Stimulated activated CD8-positive, alpha-beta memory T cell treated with anti-CD3 and anti-CD28 coated beads, Interleukin-15, amount 100 ng/mL, for 1 hour (primary cell): ENCODE measurements around the gene GPR61.

Experiments used
- DNase-seq: peaks from one replicate; pipeline ENCODE4 v3.0.0-alpha.2; 2020; ENCODE audit warnings: low read depth

Gene GPR61

DNA sequence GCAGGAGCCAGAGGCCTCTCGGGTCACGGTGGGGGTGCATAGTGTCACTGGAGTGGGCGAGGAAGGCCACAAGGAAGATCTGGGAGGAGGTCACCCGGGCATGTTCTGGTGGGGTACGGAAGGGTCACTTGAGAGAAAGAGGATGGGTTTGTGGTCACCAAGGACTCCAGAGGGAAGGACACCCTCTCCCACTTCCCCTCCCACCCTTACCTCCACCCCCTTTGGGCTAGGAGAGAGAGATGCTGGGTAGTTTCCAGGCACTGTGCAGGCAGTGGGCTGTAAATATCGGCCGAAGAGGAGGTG lies 30.8 kb upstream of the GPR61 start:
- no peak for DNase-seq

GRCh38 chr1:109509176-109510134 lies 30.2 kb upstream of the GPR61 start, which contains the start of gene AMIGO1:
AMIGO1 (minus strand) TSS chr1:109509727; CDS start chr1:109508912, 815 bp downstream.
- no peak for DNase-seq

GRCh38 chr1:109513110-109513710 lies 26.5 kb upstream of the GPR61 start:
- DNase-seq = no peak

- DNase-seq = no peak
These were observed 24.8 kb upstream of the GPR61 start for GRCh38 chr1:109514846-109515245.

DNA sequence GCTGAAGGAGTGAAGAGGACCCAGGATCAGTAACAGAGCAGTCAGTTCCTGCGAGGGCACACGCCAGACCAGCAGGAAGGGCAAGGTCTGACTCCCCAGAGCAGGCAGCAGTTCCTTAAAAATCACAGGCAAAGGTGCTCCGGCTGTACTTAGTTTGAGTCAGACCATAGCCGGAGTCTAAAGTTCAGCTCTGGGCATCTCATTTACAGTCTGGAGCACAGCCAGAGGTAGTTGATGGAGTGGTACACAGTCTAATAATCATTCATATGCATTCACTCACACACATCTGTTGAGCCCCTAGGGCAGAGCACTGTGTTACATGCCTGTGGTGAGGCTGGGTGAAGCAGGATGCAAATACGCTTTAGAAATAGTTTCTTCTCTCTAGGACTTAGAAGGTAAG lies 22.8 kb upstream of the GPR61 start:
- DNase-seq = no peak

DNA sequence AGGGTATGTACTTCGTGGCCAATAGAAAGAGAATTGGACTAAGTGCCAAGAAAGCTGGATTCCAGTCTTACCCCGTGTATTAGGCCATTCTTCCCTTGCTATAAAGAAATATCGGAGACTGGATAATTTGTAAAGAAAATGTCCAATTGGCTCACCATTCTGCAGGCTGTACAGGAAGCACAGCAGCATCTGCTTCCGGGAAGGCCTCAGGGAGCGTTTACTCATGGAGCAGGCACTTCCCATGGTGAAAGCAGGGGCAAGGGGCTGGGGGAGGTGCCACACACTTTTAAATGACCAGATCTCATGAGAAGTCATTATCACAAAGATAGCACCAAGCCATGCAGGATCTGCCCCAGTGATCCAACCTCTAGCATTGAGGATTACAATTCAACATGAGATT lies 22.3 kb upstream of the GPR61 start:
- DNase-seq = no peak

GRCh38 chr1:109521002-109521951 lies 18.4 kb upstream of the GPR61 start:
- DNase-seq = no peak

DNA sequence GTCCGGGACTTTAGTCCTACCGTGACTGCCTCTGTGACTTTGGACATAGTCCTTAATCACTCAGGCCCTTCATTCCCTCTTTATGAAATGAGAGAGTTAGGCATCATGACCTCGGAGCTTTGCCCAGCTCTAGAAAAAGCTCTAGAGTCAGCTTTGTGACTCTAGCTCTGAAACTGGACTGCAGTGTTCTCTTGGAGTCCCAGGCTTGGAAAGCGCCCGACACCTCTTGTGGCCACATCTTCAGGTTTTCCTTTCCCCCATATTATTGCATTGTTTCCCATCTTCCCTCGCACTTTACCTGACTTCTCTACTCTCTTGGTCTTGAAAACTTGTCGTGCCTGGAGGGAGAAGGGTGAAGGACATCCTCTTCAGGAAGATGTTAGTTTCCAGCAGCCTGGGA lies 17.6 kb upstream of the GPR61 start:
- no peak for DNase-seq

DNA sequence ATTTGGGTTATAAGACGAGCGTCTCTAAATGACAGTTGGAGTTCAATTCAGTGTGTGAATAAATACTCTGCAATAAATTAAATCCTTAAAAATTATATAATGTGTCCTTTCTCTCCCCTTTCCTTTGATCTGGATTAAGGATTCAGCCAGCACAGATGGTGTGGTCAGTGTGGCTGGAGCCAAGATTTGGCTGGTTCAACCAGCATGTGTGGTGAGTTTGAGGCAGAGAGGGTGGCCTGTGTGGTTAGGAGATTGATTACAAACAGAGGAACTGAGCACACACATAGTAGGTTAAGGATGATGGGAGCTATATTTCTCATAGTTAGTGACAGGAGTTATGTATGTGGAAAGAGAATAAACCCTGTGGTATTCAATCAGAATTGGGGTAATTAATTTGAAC lies 16.0 kb upstream of the GPR61 start:
- no peak for DNase-seq

- no peak for DNase-seq
These were observed 12.4 kb upstream of the GPR61 start for GRCh38 chr1:109527098-109527811.

DNA sequence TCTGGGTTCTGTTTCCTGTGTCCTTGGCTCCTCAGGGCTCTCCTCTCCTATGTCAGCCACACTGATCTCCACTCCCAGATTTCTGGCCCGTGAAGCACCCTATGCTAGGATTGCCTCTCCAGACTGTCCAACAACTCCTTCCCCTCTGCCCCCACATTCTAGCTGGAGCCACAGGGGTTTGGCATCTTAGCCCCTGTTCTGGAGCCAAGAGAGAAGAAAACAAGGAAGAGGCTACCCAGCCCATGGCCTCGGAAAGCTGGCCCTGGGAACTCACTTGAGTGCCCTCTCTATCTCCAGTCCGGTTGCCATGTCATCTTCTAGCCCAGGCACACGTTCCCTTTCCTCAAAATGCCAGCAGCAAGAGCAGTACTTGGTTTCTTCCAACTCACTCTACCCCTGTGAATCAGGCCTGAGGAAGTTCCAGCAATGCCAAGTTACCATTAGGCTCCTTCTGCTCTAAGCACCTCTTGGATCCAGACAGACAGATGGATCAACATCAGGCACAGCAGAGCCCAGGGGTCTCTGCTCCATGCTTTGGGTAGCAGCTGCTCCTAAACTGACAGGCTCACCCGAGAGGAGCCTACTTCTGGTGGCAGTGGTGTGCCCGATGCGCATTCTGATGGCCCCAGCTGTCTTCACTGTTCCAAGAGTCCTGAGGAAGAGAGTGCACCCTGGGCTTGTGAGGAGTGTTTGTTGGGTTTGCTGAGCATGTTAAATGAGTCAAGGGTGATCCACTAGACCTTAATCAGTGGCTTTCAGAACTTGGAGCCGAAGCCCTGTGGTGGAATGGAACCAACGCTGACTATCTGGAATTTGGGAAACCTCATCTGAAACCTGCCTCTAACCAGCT lies 11.6 kb upstream of the GPR61 start:
- no peak for DNase-seq

DNA sequence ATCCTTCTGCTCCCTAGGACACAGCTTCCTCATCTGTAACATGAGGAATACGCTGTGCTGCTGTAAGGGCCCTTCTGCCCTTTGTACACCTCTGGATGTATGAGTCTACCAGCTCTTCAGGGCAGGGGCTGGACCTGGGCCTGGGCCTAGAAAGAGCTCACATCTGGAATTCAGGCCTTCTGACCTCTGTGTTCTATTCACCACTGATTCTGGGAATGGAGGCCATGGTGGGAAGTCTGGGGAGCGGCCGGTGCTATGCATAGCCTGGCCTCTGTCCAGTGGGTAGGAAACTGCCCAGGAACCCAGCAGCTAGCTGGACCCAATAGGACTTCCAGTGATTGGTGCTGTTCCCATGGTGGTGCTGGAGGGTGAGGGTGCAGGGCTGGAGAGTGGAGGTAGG lies 11.0 kb upstream of the GPR61 start:
- no peak for DNase-seq

DNA sequence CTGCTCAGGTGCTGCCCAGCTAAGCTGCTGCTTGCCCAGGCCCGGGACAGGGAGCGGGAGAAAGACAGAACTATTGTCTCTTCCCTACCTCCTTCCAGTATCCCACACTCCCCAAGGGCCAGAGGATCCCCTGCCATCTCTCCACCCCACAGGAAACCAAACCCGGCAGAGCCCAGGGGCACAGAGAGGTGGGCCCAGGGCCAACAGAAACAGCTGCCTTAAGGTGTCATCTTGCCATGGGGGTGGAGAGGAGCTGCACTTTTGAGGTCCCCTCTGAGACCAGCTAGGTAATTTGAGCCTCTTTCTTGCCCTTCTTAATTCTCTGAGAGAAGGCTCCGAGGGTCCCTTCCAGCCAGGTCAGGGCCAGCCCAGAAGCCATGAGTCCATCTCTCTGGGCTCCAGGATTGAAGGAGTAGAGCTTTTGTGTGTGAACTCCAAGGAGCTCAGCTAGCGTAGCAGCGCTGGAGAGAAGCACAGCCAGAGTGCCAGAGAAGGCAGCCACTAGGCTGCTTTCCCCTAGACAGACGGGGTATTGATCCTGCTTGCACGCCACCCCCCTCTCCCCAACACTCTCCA lies 9.7 kb upstream of the GPR61 start:
- DNase-seq = no peak

GRCh38 chr1:109530457-109531087 lies 9.1 kb upstream of the GPR61 start:
- DNase-seq = no peak

DNA sequence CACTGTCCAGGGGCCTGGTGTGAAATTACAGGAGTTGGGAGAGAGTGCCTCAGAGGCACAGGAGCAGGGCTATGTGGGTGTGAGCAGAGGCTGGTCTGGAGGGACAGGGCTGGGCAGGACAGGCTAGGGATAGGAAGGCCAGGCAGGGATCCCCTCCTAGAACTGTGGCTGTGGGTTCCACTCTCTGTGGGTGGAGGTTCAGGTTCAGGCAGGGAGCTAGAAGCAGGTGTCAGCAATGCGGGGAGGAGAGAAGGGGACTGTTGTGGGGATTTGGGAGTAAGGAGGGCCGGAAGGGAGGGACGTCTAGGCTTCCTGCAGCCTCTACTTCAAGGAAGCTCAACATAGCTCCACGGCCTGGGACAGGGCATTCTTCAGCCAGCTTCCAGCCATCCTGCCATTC lies 8.3 kb upstream of the GPR61 start:
- no peak for DNase-seq

DNA sequence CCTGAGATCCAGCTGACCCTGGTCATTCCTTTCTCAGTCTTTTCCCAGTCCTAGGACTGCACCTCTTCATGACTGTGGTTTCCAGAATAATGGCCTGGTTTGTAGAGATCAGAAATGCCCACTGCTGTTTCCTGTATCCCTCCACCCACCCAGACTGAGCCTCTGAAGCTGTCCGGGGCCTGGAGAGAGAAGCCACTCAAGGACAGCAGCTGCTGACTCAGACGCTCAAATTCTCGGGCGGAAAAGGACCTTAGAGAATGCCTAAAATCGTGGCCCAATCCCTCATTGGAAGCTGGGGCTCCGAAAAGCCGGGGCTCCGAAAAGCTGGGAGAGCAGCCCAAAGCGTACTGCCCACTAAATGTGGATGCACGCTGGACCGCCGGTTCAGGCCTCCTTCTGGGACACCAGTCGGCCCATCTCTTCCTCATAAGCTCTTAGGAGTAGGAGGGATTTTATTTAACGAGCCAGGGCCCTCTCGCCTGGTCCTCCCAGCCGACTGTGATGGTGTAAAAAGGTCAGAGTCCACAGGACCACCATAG lies 7.8 kb upstream of the GPR61 start:
- DNase-seq = no peak

DNA sequence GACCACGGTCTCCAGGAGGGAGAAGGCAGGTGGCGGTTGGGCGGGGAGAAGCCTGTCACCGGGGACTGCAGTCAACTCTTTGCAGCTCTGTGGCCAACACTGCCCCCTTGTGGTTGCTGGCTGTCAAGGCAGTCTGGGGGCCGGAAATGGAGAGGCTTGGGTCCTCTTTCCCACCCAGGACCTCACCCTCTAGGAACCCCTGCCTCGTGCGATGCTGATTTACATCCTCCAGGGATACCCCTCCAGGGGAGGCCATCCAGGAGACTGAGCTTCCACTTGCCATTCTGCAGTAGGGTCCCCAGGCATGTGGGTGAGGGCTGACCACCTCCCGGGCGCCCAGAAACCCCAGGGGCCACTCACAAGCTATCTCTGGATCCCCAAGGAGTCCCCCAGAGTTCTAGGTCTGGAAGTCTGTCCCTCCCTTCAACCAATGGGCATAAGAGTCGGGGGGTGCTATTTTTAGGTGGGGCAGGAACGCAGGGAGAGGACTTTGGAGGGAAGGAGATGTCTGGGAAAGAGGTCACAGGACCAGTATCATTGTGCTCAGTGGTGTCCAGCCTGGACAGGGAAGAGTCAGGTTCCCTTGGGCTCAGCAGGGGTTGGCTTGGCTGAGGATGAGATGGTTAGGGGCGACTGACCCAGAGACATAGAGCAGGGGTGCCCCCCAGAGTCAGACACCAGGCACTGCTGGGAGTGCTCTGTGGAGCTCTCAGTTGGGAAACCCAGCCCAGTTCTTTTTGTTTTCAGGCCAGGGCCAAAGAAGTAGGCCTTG lies 7.1 kb upstream of the GPR61 start:
- peak; percentile 89 for DNase-seq

GRCh38 chr1:109534307-109534858 lies 5.3 kb upstream of the GPR61 start:
- no peak for DNase-seq

DNA sequence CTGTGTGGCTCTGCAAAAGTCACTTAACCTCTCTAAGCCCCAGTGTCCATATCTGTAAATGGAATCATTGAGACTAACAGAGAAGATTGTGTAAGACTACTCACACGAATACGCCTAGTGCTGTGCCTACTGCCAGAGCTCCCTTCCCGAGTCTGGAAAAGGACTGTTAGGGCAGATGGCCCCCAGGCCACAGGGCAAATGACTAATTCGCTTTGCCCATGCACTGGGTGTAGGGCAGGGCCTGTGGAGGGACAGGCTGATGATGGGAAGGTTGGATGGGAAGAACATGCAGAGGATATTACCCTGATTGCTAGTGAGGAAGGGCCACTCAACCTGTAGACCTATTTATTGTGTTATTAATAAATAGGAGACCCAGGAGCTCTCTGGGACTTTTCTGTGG lies 4.2 kb upstream of the GPR61 start:
- no peak for DNase-seq
